ENCODE data around the gene SYNCRIP. TPM values are rescaled to one million over a fixed set of nuclear protein-coding genes. Genes with fewer than 3 reads are reported as not detected.

SYNCRIP gene
- total and polyA plus RNA-seq, 2 of the 13 experiments (the other 11 are each of a cell fraction or from before 2014, with no cell fraction given), result 8.1 to 112 TPM

DNA sequence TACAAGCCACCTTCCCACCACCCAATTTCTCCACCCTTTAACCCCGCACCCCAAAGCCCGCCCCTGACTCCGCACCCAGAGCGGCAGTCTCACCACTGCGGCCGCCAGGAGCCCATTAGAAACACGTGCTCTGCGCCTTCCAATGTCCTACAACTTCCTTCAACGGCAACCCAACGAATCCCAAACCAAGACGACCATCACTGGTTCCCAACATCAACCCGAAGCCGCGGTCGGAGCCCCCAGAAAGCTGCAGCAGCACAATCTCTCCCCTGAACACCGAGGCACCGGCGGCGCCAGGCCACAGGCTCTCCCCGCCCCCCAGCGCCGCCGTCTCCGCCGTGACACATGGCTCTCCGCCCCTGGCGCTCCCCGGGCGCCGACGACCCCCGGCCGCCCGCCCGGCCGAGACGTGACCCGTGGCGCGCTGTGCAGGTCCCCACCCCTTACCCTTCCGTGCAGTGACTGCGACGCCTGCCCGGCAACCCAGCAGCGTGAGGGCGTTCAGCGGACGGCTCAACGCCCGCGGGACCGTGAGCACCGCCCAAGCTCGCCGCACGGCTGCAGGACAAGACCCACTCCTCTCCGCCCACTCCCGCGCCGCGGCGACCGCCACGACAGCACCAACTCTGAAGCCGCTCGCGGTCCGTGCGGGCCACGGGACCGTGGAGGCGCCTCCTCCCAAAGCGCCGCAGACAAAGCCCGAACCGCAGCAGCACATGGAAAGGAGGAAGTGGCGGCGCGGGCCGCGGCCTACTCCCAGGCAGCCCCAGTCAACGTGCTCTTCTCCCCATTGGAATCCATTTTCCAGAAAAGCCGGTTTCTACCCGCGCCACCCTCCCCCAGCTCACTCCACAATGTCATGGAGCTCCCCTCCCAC, 551 bp downstream of the SYNCRIP start (continued):
- no peak for TF ChIP-seq ZNF432 (CRISPR knock-in tag; IDR thresholded peaks at IDR 0.05; ENCODE audit: borderline replicate concordance)
- TF ChIP-seq ZNF263 (CRISPR knock-in tag; IDR thresholded peaks at IDR 0.05), result peak; percentile 26; the same call in 1 of the 2 replicates
- TF ChIP-seq MXI1 (IDR thresholded peaks at IDR 0.05; ENCODE audit: borderline replicate concordance, low read depth, low read length), result peak; percentile 44; the same call in 1 of the 3 replicates
- no peak for TF ChIP-seq PCBP1 (IDR thresholded peaks at IDR 0.05; ENCODE audit: borderline replicate concordance, low read depth, low read length)

- WGBS (ENCODE audit: low lambda C conversion rate), result 2% methylated on average over 14 of the region's 14 CpGs
- POLR2A ChIA-PET, result interaction anchor here (3.4 to 4.3 kb wide), 2 partner anchors 31 to 37 kb away, joined by 18 to 27 read pairs; no protein-coding TSS in a partner anchor
- FAIRE-seq, result no peak
- no peak for TF ChIP-seq MYNN (CRISPR knock-in tag; IDR thresholded peaks at IDR 0.05; ENCODE audit: low read depth)
- TF ChIP-seq, protein P1, sequence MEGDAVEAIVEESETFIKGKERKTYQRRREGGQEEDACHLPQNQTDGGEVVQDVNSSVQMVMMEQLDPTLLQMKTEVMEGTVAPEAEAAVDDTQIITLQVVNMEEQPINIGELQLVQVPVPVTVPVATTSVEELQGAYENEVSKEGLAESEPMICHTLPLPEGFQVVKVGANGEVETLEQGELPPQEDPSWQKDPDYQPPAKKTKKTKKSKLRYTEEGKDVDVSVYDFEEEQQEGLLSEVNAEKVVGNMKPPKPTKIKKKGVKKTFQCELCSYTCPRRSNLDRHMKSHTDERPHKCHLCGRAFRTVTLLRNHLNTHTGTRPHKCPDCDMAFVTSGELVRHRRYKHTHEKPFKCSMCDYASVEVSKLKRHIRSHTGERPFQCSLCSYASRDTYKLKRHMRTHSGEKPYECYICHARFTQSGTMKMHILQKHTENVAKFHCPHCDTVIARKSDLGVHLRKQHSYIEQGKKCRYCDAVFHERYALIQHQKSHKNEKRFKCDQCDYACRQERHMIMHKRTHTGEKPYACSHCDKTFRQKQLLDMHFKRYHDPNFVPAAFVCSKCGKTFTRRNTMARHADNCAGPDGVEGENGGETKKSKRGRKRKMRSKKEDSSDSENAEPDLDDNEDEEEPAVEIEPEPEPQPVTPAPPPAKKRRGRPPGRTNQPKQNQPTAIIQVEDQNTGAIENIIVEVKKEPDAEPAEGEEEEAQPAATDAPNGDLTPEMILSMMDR (CRISPR knock-in tag; IDR thresholded peaks at IDR 0.05), result no peak
- TF ChIP-seq PRMT3 (CRISPR knock-in tag; IDR thresholded peaks at IDR 0.05; ENCODE audit: borderline replicate concordance, low read depth), result no peak
- no peak for TF ChIP-seq SRSF9 (IDR thresholded peaks at IDR 0.05; ENCODE audit: borderline replicate concordance, insufficient read depth, low read depth, low read length, poor library complexity, severe bottlenecking)
- TF ChIP-seq JARID2 (CRISPR knock-in tag; IDR thresholded peaks at IDR 0.05; ENCODE audit: insufficient replicate concordance), result no peak
- TF ChIP-seq, protein P2, sequence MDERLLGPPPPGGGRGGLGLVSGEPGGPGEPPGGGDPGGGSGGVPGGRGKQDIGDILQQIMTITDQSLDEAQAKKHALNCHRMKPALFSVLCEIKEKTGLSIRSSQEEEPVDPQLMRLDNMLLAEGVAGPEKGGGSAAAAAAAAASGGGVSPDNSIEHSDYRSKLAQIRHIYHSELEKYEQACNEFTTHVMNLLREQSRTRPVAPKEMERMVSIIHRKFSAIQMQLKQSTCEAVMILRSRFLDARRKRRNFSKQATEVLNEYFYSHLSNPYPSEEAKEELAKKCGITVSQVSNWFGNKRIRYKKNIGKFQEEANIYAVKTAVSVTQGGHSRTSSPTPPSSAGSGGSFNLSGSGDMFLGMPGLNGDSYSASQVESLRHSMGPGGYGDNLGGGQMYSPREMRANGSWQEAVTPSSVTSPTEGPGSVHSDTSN (CRISPR knock-in tag; IDR thresholded peaks at IDR 0.05), result no peak
- no peak for TF ChIP-seq NFE2L1 (CRISPR knock-in tag; IDR thresholded peaks at IDR 0.05; ENCODE audit: borderline replicate concordance)
- no peak for TF ChIP-seq HMG20A (CRISPR knock-in tag; IDR thresholded peaks at IDR 0.05; ENCODE audit: borderline replicate concordance)
- no peak for TF ChIP-seq FOXC1 (CRISPR knock-in tag; IDR thresholded peaks at IDR 0.05; ENCODE audit: borderline replicate concordance)
- TF ChIP-seq FOXK1 (CRISPR knock-in tag; IDR thresholded peaks at IDR 0.05; ENCODE audit: borderline replicate concordance, low read depth), result no peak
- TF ChIP-seq, protein P3, sequence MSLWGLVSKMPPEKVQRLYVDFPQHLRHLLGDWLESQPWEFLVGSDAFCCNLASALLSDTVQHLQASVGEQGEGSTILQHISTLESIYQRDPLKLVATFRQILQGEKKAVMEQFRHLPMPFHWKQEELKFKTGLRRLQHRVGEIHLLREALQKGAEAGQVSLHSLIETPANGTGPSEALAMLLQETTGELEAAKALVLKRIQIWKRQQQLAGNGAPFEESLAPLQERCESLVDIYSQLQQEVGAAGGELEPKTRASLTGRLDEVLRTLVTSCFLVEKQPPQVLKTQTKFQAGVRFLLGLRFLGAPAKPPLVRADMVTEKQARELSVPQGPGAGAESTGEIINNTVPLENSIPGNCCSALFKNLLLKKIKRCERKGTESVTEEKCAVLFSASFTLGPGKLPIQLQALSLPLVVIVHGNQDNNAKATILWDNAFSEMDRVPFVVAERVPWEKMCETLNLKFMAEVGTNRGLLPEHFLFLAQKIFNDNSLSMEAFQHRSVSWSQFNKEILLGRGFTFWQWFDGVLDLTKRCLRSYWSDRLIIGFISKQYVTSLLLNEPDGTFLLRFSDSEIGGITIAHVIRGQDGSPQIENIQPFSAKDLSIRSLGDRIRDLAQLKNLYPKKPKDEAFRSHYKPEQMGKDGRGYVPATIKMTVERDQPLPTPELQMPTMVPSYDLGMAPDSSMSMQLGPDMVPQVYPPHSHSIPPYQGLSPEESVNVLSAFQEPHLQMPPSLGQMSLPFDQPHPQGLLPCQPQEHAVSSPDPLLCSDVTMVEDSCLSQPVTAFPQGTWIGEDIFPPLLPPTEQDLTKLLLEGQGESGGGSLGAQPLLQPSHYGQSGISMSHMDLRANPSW (CRISPR knock-in tag; IDR thresholded peaks at IDR 0.05; ENCODE audit: borderline replicate concordance), result no peak
- TF ChIP-seq ZNF343 (CRISPR knock-in tag; IDR thresholded peaks at IDR 0.05), result no peak
These were observed 1.2 kb downstream of the SYNCRIP start for GRCh38 chr6:85641522-85641896.

More at GRCh38 chr6:85641522-85641896, 1.2 kb downstream of the SYNCRIP start:
- Histone ChIP-seq H3K9ac (ENCODE audit: insufficient read depth, low read depth, low read length) (peak overlapping the region; percentile 99), H3K27me3 (ENCODE audit: control insufficient read depth in 1 of 2, insufficient read depth in 2 of 2, low read length in 2 of 2) (no peaks in the 10 kb centered on the region; a peak in 1 of 5 replicates), H3K4me2 (ENCODE audit: low read depth, low read length) (peak overlapping the region; percentile 85), H4K20me1 (ENCODE audit: insufficient read depth, low read length) (peaks cover 52% of the 10 kb centered on the region), H3K27ac (ENCODE audit: extremely low read length, insufficient read depth, low read length) (peak overlapping the region; percentile 99), H3K4me3 (replicated peaks in 1 of 3; ENCODE audit: insufficient read depth in 1 of 3, low read depth in 2 of 3, low read length in 3 of 3) (peak overlapping the region; percentile 78 to 96 (median 96)), H3K4me1 (ENCODE audit: insufficient read depth, low read length) (peaks cover 52% of the 10 kb centered on the region), H3K9me3 (ENCODE audit: low read length) (no peaks in the 10 kb centered on the region), H2AFZ (ENCODE audit: low read length) (no peak overlapping the region), H3K36me3 (replicated peaks in 1 of 2; ENCODE audit: control insufficient read depth in 1 of 2, insufficient read depth in 2 of 2, low read length in 2 of 2) (peaks cover 6 to 38% of the 10 kb centered on the region in 2 experiments), H3K79me2 (ENCODE audit: insufficient read depth, low read length) (peaks cover 63% of the 10 kb centered on the region)
- CTCF ChIA-PET (ENCODE audit: low intra/inter-chr PET ratio, low total read pairs), result no interaction called here
- in situ Hi-C loops (cut with HindIII; ENCODE audit: extremely low pct_ligation_motif_present, low pct_unique_long_range_greater_than_20kb) (loop anchor here (5.0 kb wide), 1 partner anchor 36 kb away; no protein-coding TSS in a partner anchor), intact Hi-C loops (cut with micrococcal nuclease; ENCODE audit: unreplicated experiment) (no loop called here)
- DNase-seq (ENCODE audit: low spot score) (no peak), ATAC-seq (no peak)
- no TSS peak for BruUV-seq (replicated peaks)

Measured in HepG2 (cell line).